HepG2 (cell line): ENCODE measurements around the gene SNHG17. TPM values are rescaled to one million over a fixed set of nuclear protein-coding genes. Genes with fewer than 3 reads are reported as not detected.

ENCODE experiments used
- AKAP8 ChIP-seq: sonication (generic); formaldehyde crosslinking; IDR thresholded peaks from 2 replicates; pipeline ENCODE4 v1.5.1; 2020; ENCODE audit warnings: mild to moderate bottlenecking, missing genetic modification reagents
- ARNTL ChIP-seq: sonication (generic); formaldehyde crosslinking; IDR thresholded peaks from 2 replicates; pipeline ENCODE4 v1.4.0; 2020; ENCODE audit warnings: mild to moderate bottlenecking, missing genetic modification reagents
- DNMT1 ChIP-seq: sonication (generic); formaldehyde crosslinking; IDR thresholded peaks from 2 replicates; pipeline ENCODE4 v1.5.1; 2020; ENCODE audit warnings: mild to moderate bottlenecking, missing genetic modification reagents
- FOXA3 ChIP-seq: IDR thresholded peaks from 2 replicates; pipeline ENCODE4 v1.6.1; 2016; ENCODE audit warnings: missing genetic modification reagents, missing compliant biosample characterization
- GABPA ChIP-seq, 2 experiments: IDR thresholded peaks; 2 replicates each; pipeline ENCODE4 v1.6.1; 2011 to 2016; ENCODE audit warnings: low read depth in 2 of 2, low read length in 1 of 2, missing biosample characterization in 1 of 2, missing genetic modification characterization in 1 of 2
- HOXA3 ChIP-seq: sonication (generic); formaldehyde crosslinking; IDR thresholded peaks from 2 replicates; pipeline ENCODE4 v1.5.0; 2020; ENCODE audit warnings: missing genetic modification reagents
- JUN ChIP-seq: sonication (generic); formaldehyde crosslinking; IDR thresholded peaks from 2 replicates; pipeline ENCODE4 v1.4.0; 2020; ENCODE audit warnings: mild to moderate bottlenecking, missing genetic modification reagents
- MEIS1 ChIP-seq: sonication (generic); formaldehyde crosslinking; IDR thresholded peaks from 2 replicates; pipeline ENCODE4 v1.9.0; 2021; ENCODE audit warnings: mild to moderate bottlenecking, missing genetic modification reagents, moderate library complexity, borderline replicate concordance
- NFYB ChIP-seq: sonication (generic); formaldehyde crosslinking; IDR thresholded peaks from 2 replicates; pipeline ENCODE4 v1.4.0; 2020; ENCODE audit warnings: missing genetic modification reagents
- NR2F1 ChIP-seq, 2 experiments: fragments of 450-650 bp in 1 of 2; formaldehyde crosslinking in 1 of 2; IDR thresholded peaks; 2 replicates each; pipeline versions ENCODE4 v1.5.0 to v1.6.1; 2016 to 2020; ENCODE audit warnings: mild to moderate bottlenecking in 1 of 2, missing compliant biosample characterization in 1 of 2, missing genetic modification reagents in 1 of 2, moderate library complexity in 1 of 2
- PPARG ChIP-seq: conservative IDR thresholded peaks from 2 replicates; pipeline ENCODE4 v1.6.1; 2016; ENCODE audit warnings: missing biosample characterization, missing genetic modification reagents
- ZBED4 ChIP-seq: sonication (generic); formaldehyde crosslinking; IDR thresholded peaks from 2 replicates; pipeline ENCODE4 v1.4.0; 2020; ENCODE audit warnings: missing genetic modification reagents, borderline replicate concordance
- ZNF230 ChIP-seq: sonication (generic); formaldehyde crosslinking; IDR thresholded peaks from 2 replicates; pipeline ENCODE4 v1.4.0; 2020; ENCODE audit warnings: mild to moderate bottlenecking, missing genetic modification reagents
- ZNF253 ChIP-seq: sonication (generic); formaldehyde crosslinking; IDR thresholded peaks from 2 replicates; pipeline ENCODE4 v1.8.0; 2022; ENCODE audit warnings: mild to moderate bottlenecking, missing genetic modification reagents, borderline replicate concordance
- ZNF292 ChIP-seq: sonication (generic); formaldehyde crosslinking; IDR thresholded peaks from 2 replicates; pipeline ENCODE4 v1.8.1; 2022; ENCODE audit warnings: mild to moderate bottlenecking, low read depth, missing genetic modification reagents, borderline replicate concordance
- ZNF619 ChIP-seq: sonication (generic); formaldehyde crosslinking; IDR thresholded peaks from 2 replicates; pipeline ENCODE4 v1.4.0; 2020; ENCODE audit warnings: mild to moderate bottlenecking, missing genetic modification reagents
- polyA plus RNA-seq, 8 experiments: library from polyadenylated mRNA; depleted of rRNA in 3 of 8; stranded (reverse) in 7 of 8; unstranded in 1 of 8; fragments of >200 nt; fragmentation: Illumina TruSeq in 4 of 8; extraction: Trizol in 4 of 8; gene quantifications; 2 replicates each; pipeline versions ENCODE4 v1.2.1 to v1.2.3, GENCODE V29; 2011 to 2016; ENCODE audit warnings: low read depth in 4 of 8, missing spikeins in 1 of 8, mixed read lengths in 1 of 8; ENCODE audit not compliant: insufficient read depth in 1 of 8
- total RNA-seq, 5 experiments: library from RNA; depleted of rRNA; stranded (reverse); fragments of >200 nt; fragmentation: Illumina TruSeq; extraction: Trizol; gene quantifications; 2 replicates each; pipeline ENCODE4 v1.2.3, GENCODE V29; 2016; ENCODE audit warnings: low read depth in 1 of 5
- TF ChIP-seq, protein P1 (sequence below): sonication (generic); formaldehyde crosslinking; IDR thresholded peaks from one replicate; pipeline ENCODE4 v1.5.1; 2020; ENCODE audit warnings: mild to moderate bottlenecking, missing genetic modification reagents; ENCODE audit errors: not compliant biosample characterization

Gene SNHG17
- total and polyA plus RNA-seq, 2 of the 13 experiments (the other 11 are each of a cell fraction or from before 2014, with no cell fraction given), result 26.2 to 41.2 TPM

- TF ChIP-seq GABPA (IDR thresholded peaks at IDR 0.05; ENCODE audit: low read depth, low read length), result peak; percentile 91
- peak; percentile 99 for TF ChIP-seq GABPA (CRISPR knock-in tag; IDR thresholded peaks at IDR 0.05; ENCODE audit: low read depth)
- peak in 1 of 2 experiments; percentile 58; a peak in 2 of 4 replicates for TF ChIP-seq NR2F1 (CRISPR knock-in tag; IDR thresholded peaks at IDR 0.05)
- TF ChIP-seq PPARG (CRISPR knock-in tag), result peak; percentile 91
- TF ChIP-seq ARNTL (CRISPR knock-in tag), result peak; percentile 96
- peak; percentile 100 for TF ChIP-seq DNMT1
- peak; percentile 99 for TF ChIP-seq MEIS1 (CRISPR knock-in tag)
- peak; percentile 95 for TF ChIP-seq ZBED4
- TF ChIP-seq FOXA3 (CRISPR knock-in tag), result peak; percentile 94
- peak; percentile 100 for TF ChIP-seq ZNF619 (CRISPR knock-in tag)
- 0 out of 2 replicates have a peak, but pooled peaks have one; percentile 87 for TF ChIP-seq ZNF292
- TF ChIP-seq ZNF253, result peak; percentile 98
- peak; percentile 100 for TF ChIP-seq ZNF230 (CRISPR knock-in tag)
- peak; percentile 99 for TF ChIP-seq HOXA3
- TF ChIP-seq NFYB (CRISPR knock-in tag), result no peak
- peak; percentile 95 for TF ChIP-seq JUN (CRISPR knock-in tag)
- TF ChIP-seq, protein P1, sequence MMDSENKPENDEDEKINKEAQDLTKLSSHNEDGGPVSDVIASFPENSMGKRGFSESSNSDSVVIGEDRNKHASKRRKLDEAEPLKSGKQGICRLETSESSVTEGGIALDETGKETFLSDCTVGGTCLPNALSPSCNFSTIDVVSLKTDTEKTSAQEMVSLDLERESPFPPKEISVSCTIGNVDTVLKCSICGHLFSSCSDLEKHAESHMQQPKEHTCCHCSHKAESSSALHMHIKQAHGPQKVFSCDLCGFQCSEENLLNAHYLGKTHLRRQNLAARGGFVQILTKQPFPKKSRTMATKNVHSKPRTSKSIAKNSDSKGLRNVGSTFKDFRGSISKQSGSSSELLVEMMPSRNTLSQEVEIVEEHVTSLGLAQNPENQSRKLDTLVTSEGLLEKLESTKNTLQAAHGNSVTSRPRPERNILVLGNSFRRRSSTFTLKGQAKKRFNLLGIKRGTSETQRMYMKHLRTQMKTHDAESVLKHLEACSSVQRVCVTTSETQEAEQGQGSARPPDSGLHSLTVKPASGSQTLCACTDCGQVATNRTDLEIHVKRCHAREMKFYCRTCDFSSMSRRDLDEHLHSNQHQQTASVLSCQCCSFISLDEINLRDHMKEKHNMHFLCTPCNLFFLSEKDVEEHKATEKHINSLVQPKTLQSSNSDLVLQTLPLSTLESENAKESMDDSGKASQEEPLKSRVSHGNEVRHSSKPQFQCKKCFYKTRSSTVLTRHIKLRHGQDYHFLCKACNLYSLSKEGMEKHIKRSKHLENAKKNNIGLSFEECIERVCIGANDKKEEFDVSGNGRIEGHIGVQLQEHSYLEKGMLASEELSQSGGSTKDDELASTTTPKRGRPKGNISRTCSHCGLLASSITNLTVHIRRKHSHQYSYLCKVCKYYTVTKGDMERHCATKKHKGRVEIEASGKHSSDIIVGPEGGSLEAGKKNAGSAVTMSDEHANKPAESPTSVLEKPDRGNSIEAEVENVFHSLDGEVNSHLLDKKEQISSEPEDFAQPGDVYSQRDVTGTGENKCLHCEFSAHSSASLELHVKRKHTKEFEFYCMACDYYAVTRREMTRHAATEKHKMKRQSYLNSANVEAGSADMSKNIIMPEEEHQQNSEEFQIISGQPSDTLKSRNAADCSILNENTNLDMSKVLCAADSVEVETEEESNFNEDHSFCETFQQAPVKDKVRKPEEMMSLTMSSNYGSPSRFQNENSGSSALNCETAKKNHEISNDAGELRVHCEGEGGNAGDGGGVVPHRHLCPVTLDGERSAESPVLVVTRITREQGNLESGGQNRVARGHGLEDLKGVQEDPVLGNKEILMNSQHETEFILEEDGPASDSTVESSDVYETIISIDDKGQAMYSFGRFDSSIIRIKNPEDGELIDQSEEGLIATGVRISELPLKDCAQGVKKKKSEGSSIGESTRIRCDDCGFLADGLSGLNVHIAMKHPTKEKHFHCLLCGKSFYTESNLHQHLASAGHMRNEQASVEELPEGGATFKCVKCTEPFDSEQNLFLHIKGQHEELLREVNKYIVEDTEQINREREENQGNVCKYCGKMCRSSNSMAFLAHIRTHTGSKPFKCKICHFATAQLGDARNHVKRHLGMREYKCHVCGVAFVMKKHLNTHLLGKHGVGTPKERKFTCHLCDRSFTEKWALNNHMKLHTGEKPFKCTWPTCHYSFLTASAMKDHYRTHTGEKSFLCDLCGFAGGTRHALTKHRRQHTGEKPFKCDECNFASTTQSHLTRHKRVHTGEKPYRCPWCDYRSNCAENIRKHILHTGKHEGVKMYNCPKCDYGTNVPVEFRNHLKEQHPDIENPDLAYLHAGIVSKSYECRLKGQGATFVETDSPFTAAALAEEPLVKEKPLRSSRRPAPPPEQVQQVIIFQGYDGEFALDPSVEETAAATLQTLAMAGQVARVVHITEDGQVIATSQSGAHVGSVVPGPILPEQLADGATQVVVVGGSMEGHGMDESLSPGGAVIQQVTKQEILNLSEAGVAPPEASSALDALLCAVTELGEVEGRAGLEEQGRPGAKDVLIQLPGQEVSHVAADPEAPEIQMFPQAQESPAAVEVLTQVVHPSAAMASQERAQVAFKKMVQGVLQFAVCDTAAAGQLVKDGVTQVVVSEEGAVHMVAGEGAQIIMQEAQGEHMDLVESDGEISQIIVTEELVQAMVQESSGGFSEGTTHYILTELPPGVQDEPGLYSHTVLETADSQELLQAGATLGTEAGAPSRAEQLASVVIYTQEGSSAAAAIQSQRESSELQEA (CRISPR knock-in tag), result peak; percentile 99
- peak; percentile 95; the same call in 1 of the 2 replicates for TF ChIP-seq AKAP8 (CRISPR knock-in tag)
These were observed at the start of gene SNHG17 (continued) for GRCh38 chr20:38434770-38435554.
